Measurements from ENCODE around the gene SLC6A12. TPM values are rescaled to one million over a fixed set of nuclear protein-coding genes. Genes with fewer than 3 reads are reported as not detected.

The SLC6A12 gene
- total and polyA plus RNA-seq, 9 of the 15 experiments (the other 6 are each of a cell fraction or from before 2014, with no cell fraction given): not detected

GRCh38 chr12:194276-194675 is 19.7 kb downstream of the SLC6A12 start (continued):
- TF ChIP-seq FOS (IDR thresholded peaks at IDR 0.05; ENCODE audit: extremely low read depth, insufficient read length): no peak
- no peak for TF ChIP-seq MXI1 (IDR thresholded peaks at IDR 0.05; ENCODE audit: low read depth, low read length)

DNA sequence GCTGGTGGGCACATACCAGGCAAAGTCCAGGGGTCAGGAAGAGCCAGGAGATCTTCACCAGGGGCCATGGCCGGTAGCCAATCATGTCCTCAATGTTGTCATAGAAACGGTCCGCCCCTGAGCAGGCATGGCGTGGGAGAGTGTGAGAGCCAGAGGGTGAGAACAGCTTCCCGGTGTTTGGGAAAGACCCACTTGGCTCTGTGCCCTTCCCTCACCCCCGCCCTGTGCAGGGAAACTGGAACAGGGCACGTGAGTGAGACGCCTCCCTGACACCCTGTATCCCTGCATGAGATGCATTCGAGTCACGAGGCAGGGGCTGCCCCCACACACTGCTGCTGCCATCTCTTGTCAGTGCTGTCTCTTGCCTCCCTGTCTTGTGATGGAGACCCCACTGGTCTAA is 20.7 kb downstream of the SLC6A12 start:
- CTCF ChIA-PET (ENCODE audit: low intra/inter-chr PET ratio): no interaction called here
- FAIRE-seq (no peak), DNase-seq (ENCODE audit: extremely low read depth in 1 of 4, low spot score in 3 of 4) (no peak), ATAC-seq (no peak)
- POLR2A ChIA-PET: no interaction called here
- no peak overlapping the region for H3K4me3 ChIP-seq
- no peaks in the 10 kb centered on the region for H3K9me1 ChIP-seq (ENCODE audit: control insufficient read depth, insufficient read depth, low read length)
- H4K20me1 ChIP-seq (replicated peaks; ENCODE audit: control insufficient read depth, insufficient read depth, low read length): peaks cover 4% of the 10 kb centered on the region; the same call in 1 of the 2 replicates
- TF ChIP-seq RFX1 (IDR thresholded peaks at IDR 0.05) (peak; percentile 46), XRCC4 (IDR thresholded peaks at IDR 0.05; ENCODE audit: extremely low read depth, insufficient read depth, insufficient read length) (no peak)
- TF ChIP-seq, protein P1, sequence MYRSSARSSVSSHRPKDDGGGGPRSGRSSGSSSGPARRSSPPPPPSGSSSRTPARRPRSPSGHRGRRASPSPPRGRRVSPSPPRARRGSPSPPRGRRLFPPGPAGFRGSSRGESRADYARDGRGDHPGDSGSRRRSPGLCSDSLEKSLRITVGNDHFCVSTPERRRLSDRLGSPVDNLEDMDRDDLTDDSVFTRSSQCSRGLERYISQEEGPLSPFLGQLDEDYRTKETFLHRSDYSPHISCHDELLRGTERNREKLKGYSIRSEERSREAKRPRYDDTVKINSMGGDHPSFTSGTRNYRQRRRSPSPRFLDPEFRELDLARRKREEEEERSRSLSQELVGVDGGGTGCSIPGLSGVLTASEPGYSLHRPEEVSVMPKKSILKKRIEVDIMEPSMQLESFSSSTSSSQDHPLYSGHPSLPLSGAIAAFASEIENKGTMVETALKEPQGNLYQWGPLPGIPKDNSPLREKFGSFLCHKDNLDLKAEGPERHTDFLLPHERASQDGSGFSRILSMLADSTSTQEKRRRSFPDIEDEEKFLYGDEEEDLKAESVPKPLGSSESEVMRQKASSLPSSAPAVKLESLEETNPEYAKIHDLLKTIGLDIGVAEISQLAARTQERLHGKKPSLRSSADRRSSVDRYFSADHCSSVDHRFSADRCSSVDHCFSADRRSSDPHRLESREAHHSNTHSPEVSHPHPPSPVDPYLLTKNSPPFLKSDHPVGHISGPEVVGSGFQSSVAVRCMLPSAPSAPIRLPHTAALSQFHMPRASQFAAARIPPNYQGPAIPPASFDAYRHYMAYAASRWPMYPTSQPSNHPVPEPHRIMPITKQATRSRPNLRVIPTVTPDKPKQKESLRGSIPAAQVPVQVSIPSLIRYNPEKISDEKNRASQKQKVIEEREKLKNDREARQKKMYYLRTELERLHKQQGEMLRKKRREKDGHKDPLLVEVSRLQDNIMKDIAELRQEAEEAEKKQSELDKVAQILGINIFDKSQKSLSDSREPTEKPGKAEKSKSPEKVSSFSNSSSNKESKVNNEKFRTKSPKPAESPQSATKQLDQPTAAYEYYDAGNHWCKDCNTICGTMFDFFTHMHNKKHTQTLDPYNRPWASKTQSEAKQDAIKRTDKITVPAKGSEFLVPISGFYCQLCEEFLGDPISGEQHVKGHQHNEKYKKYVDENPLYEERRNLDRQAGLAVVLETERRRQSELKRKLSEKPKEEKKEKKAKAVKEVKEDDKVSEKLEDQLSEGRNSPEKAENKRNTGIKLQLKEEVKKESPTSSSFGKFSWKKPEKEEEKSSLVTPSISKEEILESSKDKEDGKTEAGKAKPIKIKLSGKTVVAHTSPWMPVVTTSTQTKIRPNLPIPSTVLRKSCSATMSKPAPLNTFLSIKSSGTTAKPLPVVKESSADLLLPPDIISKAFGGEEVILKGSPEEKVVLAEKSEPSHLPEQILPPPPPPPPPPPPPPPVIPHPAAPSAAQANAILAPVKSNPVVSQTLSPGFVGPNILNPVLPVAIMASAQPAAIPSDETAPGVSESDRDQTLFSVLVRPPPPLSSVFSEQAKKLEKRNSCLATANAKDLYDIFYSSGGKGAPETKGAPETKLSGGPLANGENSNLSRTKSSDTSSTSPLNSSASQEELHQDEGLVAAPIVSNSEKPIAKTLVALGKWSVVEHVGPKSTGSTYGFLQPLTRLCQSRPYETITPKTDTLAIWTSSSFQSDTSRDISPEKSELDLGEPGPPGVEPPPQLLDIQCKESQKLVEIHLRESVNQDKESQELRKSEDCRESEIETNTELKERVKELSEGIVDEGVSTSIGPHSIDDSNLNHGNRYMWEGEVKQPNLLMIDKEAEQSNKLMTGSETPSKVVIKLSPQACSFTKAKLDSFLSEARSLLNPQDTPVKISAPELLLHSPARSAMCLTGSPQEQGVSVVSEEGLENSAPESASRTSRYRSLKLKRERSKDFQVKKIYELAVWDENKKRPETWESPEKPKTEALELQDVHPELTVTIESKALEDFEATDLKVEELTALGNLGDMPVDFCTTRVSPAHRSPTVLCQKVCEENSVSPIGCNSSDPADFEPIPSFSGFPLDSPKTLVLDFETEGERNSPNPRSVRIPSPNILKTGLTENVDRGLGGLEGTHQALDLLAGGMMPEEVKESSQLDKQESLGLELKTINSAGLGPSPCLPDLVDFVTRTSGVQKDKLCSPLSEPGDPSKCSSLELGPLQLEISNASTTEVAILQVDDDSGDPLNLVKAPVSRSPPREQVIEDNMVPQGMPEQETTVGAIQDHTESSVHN (IDR thresholded peaks at IDR 0.05; ENCODE audit: borderline replicate concordance in 1 of 2, low read depth in 1 of 2): no peak
- H3K27me3 ChIP-seq (ENCODE audit: control insufficient read depth in 2 of 2, insufficient read depth in 2 of 2, low read length in 2 of 2): peaks cover 14 to 57% of the 10 kb centered on the region in 2 experiments; a peak in 4 of 5 replicates
- no peaks in the 10 kb centered on the region for H3K36me3 ChIP-seq (ENCODE audit: control insufficient read depth, insufficient read depth, low read length)
- WGBS (ENCODE audit: insufficient coverage, low coverage, missing lambda C conversion rate): 0% methylated on average over 4 of the region's 10 CpGs
- in situ Hi-C loops (cut with MboI) (no loop called here), intact Hi-C loops (cut with micrococcal nuclease) (no loop called here)
- H2AFZ ChIP-seq (ENCODE audit: low read depth, low read length): no peak overlapping the region
- H3K9ac ChIP-seq (ENCODE audit: insufficient read depth in 1 of 2, low read depth in 2 of 2, low read length in 2 of 2): no peak overlapping the region
- H3K27ac ChIP-seq (ENCODE audit: extremely low read depth, low read depth, low read length): no peak overlapping the region
- BruUV-seq (replicated peaks): no TSS peak
- H3K9me3 ChIP-seq (replicated peaks; ENCODE audit: control insufficient read depth, insufficient read depth, low read depth, low read length): no peaks in the 10 kb centered on the region
- no peak overlapping the region for H3K4me2 ChIP-seq (ENCODE audit: insufficient read depth, low read length)
- H3K4me1 ChIP-seq (replicated peaks in 1 of 2; ENCODE audit: control insufficient read depth in 2 of 2, insufficient read depth in 2 of 2, low read length in 2 of 2): peaks cover 0 to 6% of the 10 kb centered on the region in 2 experiments; a peak in 2 of 5 replicates
- H3K79me2 ChIP-seq (ENCODE audit: control insufficient read depth, insufficient read depth, low read length): no peaks in the 10 kb centered on the region
